Gastroesophageal sphincter (tissue), 3 donors: ENCODE data around the gene ZBP1.

Experiments used
- CTCF ChIP-seq, 4 experiments: fragments of 200-600 bp in 2 of 4; fragments of 450-650 bp in 2 of 4; sonication (generic) in 1 of 4; IDR thresholded peaks; one replicate each; pipeline ENCODE4 v1.5.1; 2017 to 2019; ENCODE audit warnings: antibody characterized with exemption in 4 of 4, mild to moderate bottlenecking in 2 of 4, moderate library complexity in 2 of 4
- EP300 ChIP-seq: sonication (generic); formaldehyde crosslinking; IDR thresholded peaks from one replicate; pipeline ENCODE4 v1.6.1; 2017; ENCODE audit warnings: antibody characterized with exemption, mild to moderate bottlenecking
- POLR2A ChIP-seq, 2 donors: fragments of 450-650 bp; IDR thresholded peaks; one replicate each; pipeline ENCODE4 v1.6.1; 2017; ENCODE audit warnings: antibody characterized with exemption in 2 of 2, mild to moderate bottlenecking in 2 of 2, moderate library complexity in 1 of 2
- POLR2AphosphoS5 ChIP-seq: sonication (generic); formaldehyde crosslinking; IDR thresholded peaks from one replicate; pipeline ENCODE4 v1.6.1; 2017; ENCODE audit warnings: antibody characterized with exemption

- TF ChIP-seq CTCF (IDR thresholded peaks at IDR 0.05): no peak
- TF ChIP-seq POLR2A (IDR thresholded peaks at IDR 0.05): no peak
- no peak for TF ChIP-seq EP300
- TF ChIP-seq POLR2AphosphoS5: no peak
Measured at GRCh38 chr20:57615445-57615811, 4.8 kb downstream of the ZBP1 start.
